ENCODE measurements around the gene SLC25A39. TPM values are rescaled to one million over a fixed set of nuclear protein-coding genes. Genes with fewer than 3 reads are reported as not detected.

SLC25A39 gene
- total and polyA plus RNA-seq, 9 of the 15 experiments (the other 6 are each of a cell fraction or from before 2014, with no cell fraction given), result 4.8 to 267 (median 140) TPM

DNA sequence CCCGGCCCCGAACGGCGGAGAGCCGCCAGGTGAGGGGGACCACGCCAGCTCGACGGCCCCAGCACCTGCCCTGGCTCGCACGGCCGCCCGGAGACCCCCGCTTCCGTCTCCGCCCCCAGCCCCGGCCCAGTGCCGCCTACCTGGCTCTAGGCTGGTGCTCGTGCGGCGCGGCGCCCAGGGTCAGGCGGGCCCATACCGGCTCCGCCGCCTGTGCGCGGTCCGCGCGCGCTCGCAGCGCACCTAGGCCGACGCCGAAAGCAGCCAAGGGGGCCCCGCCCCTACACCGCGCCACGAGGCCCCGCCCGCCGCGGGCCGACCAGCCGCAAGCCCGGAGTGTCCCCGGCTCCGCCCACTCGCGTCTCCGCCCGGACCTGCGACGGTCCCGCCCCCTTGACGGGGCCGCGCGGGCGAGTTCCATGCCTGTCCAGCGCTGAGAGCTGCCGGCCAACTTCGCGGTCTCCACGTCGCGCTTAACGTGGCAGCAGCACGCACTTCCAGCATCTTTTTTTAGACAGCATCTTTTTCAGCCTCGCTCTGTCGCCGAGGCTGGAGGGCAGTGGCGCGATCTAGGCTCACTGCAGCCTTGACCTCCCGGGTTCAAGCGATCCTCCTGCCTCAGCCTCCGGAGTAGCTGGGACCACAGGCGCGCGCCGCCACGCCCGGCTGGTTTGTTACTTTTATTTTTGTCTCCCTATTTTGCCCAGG, at the start of gene SLC25A39 (continued):
- TF ChIP-seq, protein P1, sequence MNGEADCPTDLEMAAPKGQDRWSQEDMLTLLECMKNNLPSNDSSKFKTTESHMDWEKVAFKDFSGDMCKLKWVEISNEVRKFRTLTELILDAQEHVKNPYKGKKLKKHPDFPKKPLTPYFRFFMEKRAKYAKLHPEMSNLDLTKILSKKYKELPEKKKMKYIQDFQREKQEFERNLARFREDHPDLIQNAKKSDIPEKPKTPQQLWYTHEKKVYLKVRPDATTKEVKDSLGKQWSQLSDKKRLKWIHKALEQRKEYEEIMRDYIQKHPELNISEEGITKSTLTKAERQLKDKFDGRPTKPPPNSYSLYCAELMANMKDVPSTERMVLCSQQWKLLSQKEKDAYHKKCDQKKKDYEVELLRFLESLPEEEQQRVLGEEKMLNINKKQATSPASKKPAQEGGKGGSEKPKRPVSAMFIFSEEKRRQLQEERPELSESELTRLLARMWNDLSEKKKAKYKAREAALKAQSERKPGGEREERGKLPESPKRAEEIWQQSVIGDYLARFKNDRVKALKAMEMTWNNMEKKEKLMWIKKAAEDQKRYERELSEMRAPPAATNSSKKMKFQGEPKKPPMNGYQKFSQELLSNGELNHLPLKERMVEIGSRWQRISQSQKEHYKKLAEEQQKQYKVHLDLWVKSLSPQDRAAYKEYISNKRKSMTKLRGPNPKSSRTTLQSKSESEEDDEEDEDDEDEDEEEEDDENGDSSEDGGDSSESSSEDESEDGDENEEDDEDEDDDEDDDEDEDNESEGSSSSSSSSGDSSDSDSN (IDR thresholded peaks at IDR 0.05; ENCODE audit: borderline replicate concordance in 1 of 2, low read depth in 2 of 2, low read length in 2 of 2), result 0 out of 4 replicates have a peak, but pooled peaks of 1 of the 2 experiments have one; percentile 13
- TF ChIP-seq ZFX (CRISPR knock-in tag; IDR thresholded peaks at IDR 0.05), result peak; percentile 59; the same call in 1 of the 2 replicates
- no peak for TF ChIP-seq SUPT5H (IDR thresholded peaks at IDR 0.05)
- peak; percentile 64 for TF ChIP-seq MXI1 (IDR thresholded peaks at IDR 0.05; ENCODE audit: low read depth, low read length)
- TF ChIP-seq, protein P2, sequence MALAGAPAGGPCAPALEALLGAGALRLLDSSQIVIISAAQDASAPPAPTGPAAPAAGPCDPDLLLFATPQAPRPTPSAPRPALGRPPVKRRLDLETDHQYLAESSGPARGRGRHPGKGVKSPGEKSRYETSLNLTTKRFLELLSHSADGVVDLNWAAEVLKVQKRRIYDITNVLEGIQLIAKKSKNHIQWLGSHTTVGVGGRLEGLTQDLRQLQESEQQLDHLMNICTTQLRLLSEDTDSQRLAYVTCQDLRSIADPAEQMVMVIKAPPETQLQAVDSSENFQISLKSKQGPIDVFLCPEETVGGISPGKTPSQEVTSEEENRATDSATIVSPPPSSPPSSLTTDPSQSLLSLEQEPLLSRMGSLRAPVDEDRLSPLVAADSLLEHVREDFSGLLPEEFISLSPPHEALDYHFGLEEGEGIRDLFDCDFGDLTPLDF (CRISPR knock-in tag; IDR thresholded peaks at IDR 0.05), result peak; percentile 47
- peak; percentile 91 for TF ChIP-seq CTBP1 (IDR thresholded peaks at IDR 0.05; ENCODE audit: borderline replicate concordance)
- TF ChIP-seq HLTF (IDR thresholded peaks at IDR 0.05), result 0 out of 2 replicates have a peak, but pooled peaks have one; percentile 10
- TF ChIP-seq SMARCC2 (IDR thresholded peaks at IDR 0.05; ENCODE audit: low read depth), result 0 out of 2 replicates have a peak, but pooled peaks have one; percentile 9
- no peak for TF ChIP-seq ZNF217 (CRISPR knock-in tag; IDR thresholded peaks at IDR 0.05)
- 0 out of 2 replicates have a peak, but pooled peaks have one; percentile 4 for TF ChIP-seq CBFA2T3 (IDR thresholded peaks at IDR 0.05)
- peak; percentile 76 for TF ChIP-seq CREM (IDR thresholded peaks at IDR 0.05; ENCODE audit: low read depth)
- peak; percentile 56; the same call in 1 of the 2 replicates for TF ChIP-seq SIN3B (IDR thresholded peaks at IDR 0.05; ENCODE audit: low read depth)
- TF ChIP-seq PHF21A (IDR thresholded peaks at IDR 0.05; ENCODE audit: borderline replicate concordance, low read depth), result 0 out of 2 replicates have a peak, but pooled peaks have one; percentile 10
- 0 out of 2 replicates have a peak, but pooled peaks have one; percentile 53 for TF ChIP-seq TCF7 (IDR thresholded peaks at IDR 0.05; ENCODE audit: borderline replicate concordance)
- 0 out of 2 replicates have a peak, but pooled peaks have one; percentile 13 for TF ChIP-seq ZKSCAN1 (IDR thresholded peaks at IDR 0.05; ENCODE audit: low read depth, low read length)
- TF ChIP-seq, protein P3, sequence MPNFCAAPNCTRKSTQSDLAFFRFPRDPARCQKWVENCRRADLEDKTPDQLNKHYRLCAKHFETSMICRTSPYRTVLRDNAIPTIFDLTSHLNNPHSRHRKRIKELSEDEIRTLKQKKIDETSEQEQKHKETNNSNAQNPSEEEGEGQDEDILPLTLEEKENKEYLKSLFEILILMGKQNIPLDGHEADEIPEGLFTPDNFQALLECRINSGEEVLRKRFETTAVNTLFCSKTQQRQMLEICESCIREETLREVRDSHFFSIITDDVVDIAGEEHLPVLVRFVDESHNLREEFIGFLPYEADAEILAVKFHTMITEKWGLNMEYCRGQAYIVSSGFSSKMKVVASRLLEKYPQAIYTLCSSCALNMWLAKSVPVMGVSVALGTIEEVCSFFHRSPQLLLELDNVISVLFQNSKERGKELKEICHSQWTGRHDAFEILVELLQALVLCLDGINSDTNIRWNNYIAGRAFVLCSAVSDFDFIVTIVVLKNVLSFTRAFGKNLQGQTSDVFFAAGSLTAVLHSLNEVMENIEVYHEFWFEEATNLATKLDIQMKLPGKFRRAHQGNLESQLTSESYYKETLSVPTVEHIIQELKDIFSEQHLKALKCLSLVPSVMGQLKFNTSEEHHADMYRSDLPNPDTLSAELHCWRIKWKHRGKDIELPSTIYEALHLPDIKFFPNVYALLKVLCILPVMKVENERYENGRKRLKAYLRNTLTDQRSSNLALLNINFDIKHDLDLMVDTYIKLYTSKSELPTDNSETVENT (CRISPR knock-in tag; IDR thresholded peaks at IDR 0.05), result peak; percentile 77
- TF ChIP-seq, protein P4, sequence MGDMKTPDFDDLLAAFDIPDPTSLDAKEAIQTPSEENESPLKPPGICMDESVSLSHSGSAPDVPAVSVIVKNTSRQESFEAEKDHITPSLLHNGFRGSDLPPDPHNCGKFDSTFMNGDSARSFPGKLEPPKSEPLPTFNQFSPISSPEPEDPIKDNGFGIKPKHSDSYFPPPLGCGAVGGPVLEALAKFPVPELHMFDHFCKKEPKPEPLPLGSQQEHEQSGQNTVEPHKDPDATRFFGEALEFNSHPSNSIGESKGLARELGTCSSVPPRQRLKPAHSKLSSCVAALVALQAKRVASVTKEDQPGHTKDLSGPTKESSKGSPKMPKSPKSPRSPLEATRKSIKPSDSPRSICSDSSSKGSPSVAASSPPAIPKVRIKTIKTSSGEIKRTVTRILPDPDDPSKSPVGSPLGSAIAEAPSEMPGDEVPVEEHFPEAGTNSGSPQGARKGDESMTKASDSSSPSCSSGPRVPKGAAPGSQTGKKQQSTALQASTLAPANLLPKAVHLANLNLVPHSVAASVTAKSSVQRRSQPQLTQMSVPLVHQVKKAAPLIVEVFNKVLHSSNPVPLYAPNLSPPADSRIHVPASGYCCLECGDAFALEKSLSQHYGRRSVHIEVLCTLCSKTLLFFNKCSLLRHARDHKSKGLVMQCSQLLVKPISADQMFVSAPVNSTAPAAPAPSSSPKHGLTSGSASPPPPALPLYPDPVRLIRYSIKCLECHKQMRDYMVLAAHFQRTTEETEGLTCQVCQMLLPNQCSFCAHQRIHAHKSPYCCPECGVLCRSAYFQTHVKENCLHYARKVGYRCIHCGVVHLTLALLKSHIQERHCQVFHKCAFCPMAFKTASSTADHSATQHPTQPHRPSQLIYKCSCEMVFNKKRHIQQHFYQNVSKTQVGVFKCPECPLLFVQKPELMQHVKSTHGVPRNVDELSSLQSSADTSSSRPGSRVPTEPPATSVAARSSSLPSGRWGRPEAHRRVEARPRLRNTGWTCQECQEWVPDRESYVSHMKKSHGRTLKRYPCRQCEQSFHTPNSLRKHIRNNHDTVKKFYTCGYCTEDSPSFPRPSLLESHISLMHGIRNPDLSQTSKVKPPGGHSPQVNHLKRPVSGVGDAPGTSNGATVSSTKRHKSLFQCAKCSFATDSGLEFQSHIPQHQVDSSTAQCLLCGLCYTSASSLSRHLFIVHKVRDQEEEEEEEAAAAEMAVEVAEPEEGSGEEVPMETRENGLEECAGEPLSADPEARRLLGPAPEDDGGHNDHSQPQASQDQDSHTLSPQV (IDR thresholded peaks at IDR 0.05), result 0 out of 2 replicates have a peak, but pooled peaks have one; percentile 16
- no peak for TF ChIP-seq ZNF707 (CRISPR knock-in tag; conservative IDR thresholded peaks at IDR 0.05)
